BE2C (cell line): ENCODE measurements around the gene CRYBA1.

Experiments used
- DNase-seq: peaks from one replicate; pipeline ENCODE4 v3.0.0-alpha.2; 2020
- H3K27me3 ChIP-seq: fragments of 250-450 bp; sonication (Bioruptor Pico); 2 replicates; pipeline ENCODE4 v1.5.1; 2020; ENCODE audit warnings: mild to moderate bottlenecking
- H3K36me3 ChIP-seq: fragments of 250-450 bp; sonication (Bioruptor Pico); 2 replicates; pipeline ENCODE4 v1.5.1; 2020; ENCODE audit warnings: mild to moderate bottlenecking
- H3K4me1 ChIP-seq: fragments of 250-450 bp; sonication (Bioruptor Pico); 2 replicates; pipeline ENCODE4 v1.5.1; 2020
- H3K4me3 ChIP-seq: 2 replicates; pipeline ENCODE4 v1.5.1; 2011; ENCODE audit warnings: low read depth, low read length
- H3K9me3 ChIP-seq: fragments of 250-450 bp; sonication (Bioruptor Pico); 2 replicates; pipeline ENCODE4 v1.5.1; 2020
- TF ChIP-seq, protein P1 (sequence below): IDR thresholded peaks from 2 replicates; pipeline ENCODE4 v1.5.1; 2012; ENCODE audit warnings: mild to moderate bottlenecking, low read depth, low read length

Gene CRYBA1

DNA sequence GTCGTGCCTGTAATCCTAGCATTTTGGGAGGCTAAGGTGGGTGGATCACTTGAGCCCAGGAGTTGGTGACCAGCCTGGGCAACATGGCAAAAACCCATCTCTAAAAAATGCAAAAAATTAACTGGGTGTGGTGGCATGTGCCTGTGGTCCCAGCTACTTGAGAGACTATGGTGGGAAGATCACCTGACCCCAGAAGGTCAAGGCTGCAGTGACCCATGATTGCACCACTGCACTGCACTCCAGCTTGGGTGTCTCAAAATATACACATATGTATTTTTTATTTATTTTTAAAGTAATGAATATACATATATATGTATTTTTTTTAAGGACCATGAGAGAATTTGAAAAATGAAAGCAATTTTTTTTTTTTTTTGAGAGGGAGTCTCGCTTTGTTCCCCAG is 52.4 kb downstream of the CRYBA1 start:
- TF ChIP-seq, protein P1, sequence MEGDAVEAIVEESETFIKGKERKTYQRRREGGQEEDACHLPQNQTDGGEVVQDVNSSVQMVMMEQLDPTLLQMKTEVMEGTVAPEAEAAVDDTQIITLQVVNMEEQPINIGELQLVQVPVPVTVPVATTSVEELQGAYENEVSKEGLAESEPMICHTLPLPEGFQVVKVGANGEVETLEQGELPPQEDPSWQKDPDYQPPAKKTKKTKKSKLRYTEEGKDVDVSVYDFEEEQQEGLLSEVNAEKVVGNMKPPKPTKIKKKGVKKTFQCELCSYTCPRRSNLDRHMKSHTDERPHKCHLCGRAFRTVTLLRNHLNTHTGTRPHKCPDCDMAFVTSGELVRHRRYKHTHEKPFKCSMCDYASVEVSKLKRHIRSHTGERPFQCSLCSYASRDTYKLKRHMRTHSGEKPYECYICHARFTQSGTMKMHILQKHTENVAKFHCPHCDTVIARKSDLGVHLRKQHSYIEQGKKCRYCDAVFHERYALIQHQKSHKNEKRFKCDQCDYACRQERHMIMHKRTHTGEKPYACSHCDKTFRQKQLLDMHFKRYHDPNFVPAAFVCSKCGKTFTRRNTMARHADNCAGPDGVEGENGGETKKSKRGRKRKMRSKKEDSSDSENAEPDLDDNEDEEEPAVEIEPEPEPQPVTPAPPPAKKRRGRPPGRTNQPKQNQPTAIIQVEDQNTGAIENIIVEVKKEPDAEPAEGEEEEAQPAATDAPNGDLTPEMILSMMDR = no peak
- Histone ChIP-seq H3K27me3 (no peaks in the 10 kb centered on the region), H3K4me3 (no peak overlapping the region), H3K36me3 (no peaks in the 10 kb centered on the region), H3K4me1 (no peaks in the 10 kb centered on the region), H3K9me3 (no peaks in the 10 kb centered on the region)
- no peak for DNase-seq

DNA sequence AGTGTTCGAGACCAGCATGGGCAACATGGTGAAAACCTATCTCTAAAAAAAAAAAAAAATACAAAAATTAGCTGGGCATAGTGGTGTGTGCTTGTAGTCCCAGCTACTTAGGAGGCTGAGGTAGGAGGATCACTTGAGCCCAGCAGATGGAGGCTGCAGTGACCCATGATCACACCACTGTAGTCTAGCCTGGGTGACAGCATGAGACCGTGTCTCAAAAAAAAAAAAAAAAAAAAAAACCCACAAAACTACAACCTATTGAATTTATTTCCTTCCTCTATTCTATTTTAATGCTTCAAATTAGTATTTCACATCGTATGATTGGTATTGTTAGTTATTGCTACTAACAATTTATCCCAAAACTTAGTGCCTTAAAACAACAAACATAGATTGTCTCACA is 56.7 kb downstream of the CRYBA1 start:
- Histone ChIP-seq H3K9me3 (no peaks in the 10 kb centered on the region), H3K4me1 (no peaks in the 10 kb centered on the region), H3K27me3 (no peaks in the 10 kb centered on the region), H3K4me3 (no peak overlapping the region), H3K36me3 (no peaks in the 10 kb centered on the region)
- TF ChIP-seq, protein P1 = no peak
- no peak for DNase-seq
